Vagina (tissue), 2 donors: ENCODE results near the gene TM9SF2. TPM values are rescaled to one million over a fixed set of nuclear protein-coding genes. Genes with fewer than 3 reads are reported as not detected.

Experiments
- DNase-seq, 2 donors: peaks; one replicate each; pipeline ENCODE4 v3.0.0-alpha.2; 2017; ENCODE audit errors: extremely low spot score in 2 of 2
- H3K27ac ChIP-seq: fragments of 200-600 bp; sonication (generic); one replicate; pipeline ENCODE4 v1.5.1; 2019
- H3K27me3 ChIP-seq: fragments of 200-600 bp; sonication (generic); one replicate; pipeline ENCODE4 v1.5.1; 2019
- H3K36me3 ChIP-seq, 2 donors: fragments of 200-600 bp; sonication (generic); one replicate each; pipeline ENCODE4 v1.5.1; 2017 to 2019
- H3K4me1 ChIP-seq: fragments of 200-600 bp; sonication (generic); one replicate; pipeline ENCODE4 v1.5.1; 2019
- H3K4me3 ChIP-seq, 2 donors: fragments of 200-600 bp; sonication (generic); 1 replicate in 1 of 2; 2 replicates in 1 of 2; pipeline ENCODE4 v1.5.1; 2016 to 2019
- H3K9me3 ChIP-seq: fragments of 200-600 bp; sonication (generic); one replicate; pipeline ENCODE4 v1.5.1; 2019
- CTCF ChIP-seq, 3 experiments: fragments of 450-650 bp in 2 of 3; fragments of 200-600 bp in 1 of 3; sonication (generic) in 1 of 3; IDR thresholded peaks; one replicate each; pipeline ENCODE4 v1.5.1; 2017 to 2019; ENCODE audit warnings: antibody characterized with exemption in 3 of 3, mild to moderate bottlenecking in 2 of 3, moderate library complexity in 2 of 3
- POLR2A ChIP-seq, 2 donors: fragments of 450-650 bp; IDR thresholded peaks; one replicate each; pipeline ENCODE4 v1.6.1; 2017; ENCODE audit warnings: antibody characterized with exemption in 2 of 2, mild to moderate bottlenecking in 2 of 2, moderate library complexity in 2 of 2
- POLR2AphosphoS5 ChIP-seq, 2 donors: sonication (generic); formaldehyde crosslinking; IDR thresholded peaks; one replicate each; pipeline ENCODE4 v1.9.0; 2017; ENCODE audit warnings: antibody characterized with exemption in 2 of 2, mild to moderate bottlenecking in 2 of 2, low read depth in 1 of 2; ENCODE audit not compliant: insufficient read depth in 1 of 2
- intact Hi-C: fragments of 100-400 bp; cut with DNase I; formaldehyde crosslinking; loops from one replicate; pipeline ENCODE4 v1.15.1; 2023
- total RNA-seq: library from RNA; depleted of rRNA; stranded (reverse); fragments of >200 nt; gene quantifications from one replicate; pipeline ENCODE4 v1.2.3, GENCODE V29; 2016

The TM9SF2 gene
- total RNA-seq, 1 donor from 2014 or later, result 59.2 TPM

- TF ChIP-seq CTCF (IDR thresholded peaks at IDR 0.05) (no peak), POLR2AphosphoS5 (IDR thresholded peaks at IDR 0.05; ENCODE audit: insufficient read depth in 1 of 2, low read depth in 1 of 2) (no peak), POLR2A (IDR thresholded peaks at IDR 0.05) (no peak)
- intact Hi-C loops, result no loop called here
Measured at GRCh38 chr13:99517984-99518383, 16.7 kb downstream of the TM9SF2 start.

GRCh38 chr13:99522298-99522697 lies 21.0 kb downstream of the TM9SF2 start:
- no peak overlapping the region for H3K27ac ChIP-seq
- H3K9me3 ChIP-seq, result no peaks in the 10 kb centered on the region
- H3K27me3 ChIP-seq, result no peaks in the 10 kb centered on the region
- intact Hi-C loops, result no loop called here
- H3K4me3 ChIP-seq, result no peak overlapping the region
- H3K4me1 ChIP-seq, result peaks cover 2% of the 10 kb centered on the region
- H3K36me3 ChIP-seq, result peaks cover 0 to 40% of the 10 kb centered on the region in 2 donors
- TF ChIP-seq CTCF (IDR thresholded peaks at IDR 0.05) (no peak), POLR2A (IDR thresholded peaks at IDR 0.05) (no peak), POLR2AphosphoS5 (IDR thresholded peaks at IDR 0.05; ENCODE audit: insufficient read depth in 1 of 2, low read depth in 1 of 2) (no peak)
- no peak for DNase-seq

More at GRCh38 chr13:99517984-99518383, 16.7 kb downstream of the TM9SF2 start:
- no peak for DNase-seq
- no peak overlapping the region for H3K27ac ChIP-seq
- H3K4me3 ChIP-seq, result no peak overlapping the region
- H3K4me1 ChIP-seq, result peaks cover 23% of the 10 kb centered on the region
- peaks cover 0 to 40% of the 10 kb centered on the region in 2 donors for H3K36me3 ChIP-seq
- no peaks in the 10 kb centered on the region for H3K27me3 ChIP-seq
- no peaks in the 10 kb centered on the region for H3K9me3 ChIP-seq

- H3K4me3 ChIP-seq, result no peak overlapping the region
- no peak overlapping the region for H3K27ac ChIP-seq
- intact Hi-C loops, result no loop called here
- no peaks in the 10 kb centered on the region for H3K9me3 ChIP-seq
- TF ChIP-seq POLR2A (IDR thresholded peaks at IDR 0.05) (no peak), CTCF (IDR thresholded peaks at IDR 0.05) (no peak), POLR2AphosphoS5 (IDR thresholded peaks at IDR 0.05; ENCODE audit: insufficient read depth in 1 of 2, low read depth in 1 of 2) (no peak)
- peaks cover 0 to 34% of the 10 kb centered on the region in 2 donors for H3K36me3 ChIP-seq
- H3K27me3 ChIP-seq, result no peaks in the 10 kb centered on the region
- no peaks in the 10 kb centered on the region for H3K4me1 ChIP-seq
- no peak for DNase-seq
Measured at GRCh38 chr13:99523838-99524237, 22.6 kb downstream of the TM9SF2 start.

- Histone ChIP-seq H3K27ac (no peak overlapping the region), H3K9me3 (no peaks in the 10 kb centered on the region), H3K27me3 (no peaks in the 10 kb centered on the region), H3K4me3 (no peak overlapping the region), H3K36me3 (peaks cover 0 to 18% of the 10 kb centered on the region in 2 donors), H3K4me1 (no peaks in the 10 kb centered on the region)
- TF ChIP-seq POLR2AphosphoS5 (IDR thresholded peaks at IDR 0.05; ENCODE audit: insufficient read depth in 1 of 2, low read depth in 1 of 2) (no peak), POLR2A (IDR thresholded peaks at IDR 0.05) (no peak), CTCF (IDR thresholded peaks at IDR 0.05) (no peak)
- intact Hi-C loops, result no loop called here
- no peak for DNase-seq
Measured at GRCh38 chr13:99525967-99526366, 24.7 kb downstream of the TM9SF2 start.

GRCh38 chr13:99526549-99526948 lies 25.3 kb downstream of the TM9SF2 start:
- peaks cover 0 to 14% of the 10 kb centered on the region in 2 donors for H3K36me3 ChIP-seq
- no peak overlapping the region for H3K4me3 ChIP-seq
- DNase-seq, result no peak
- no peaks in the 10 kb centered on the region for H3K9me3 ChIP-seq
- intact Hi-C loops, result no loop called here
- H3K27ac ChIP-seq, result no peak overlapping the region
- no peak for TF ChIP-seq POLR2AphosphoS5 (IDR thresholded peaks at IDR 0.05; ENCODE audit: insufficient read depth in 1 of 2, low read depth in 1 of 2)
- TF ChIP-seq CTCF (IDR thresholded peaks at IDR 0.05), result no peak
- TF ChIP-seq POLR2A (IDR thresholded peaks at IDR 0.05), result no peak
- no peaks in the 10 kb centered on the region for H3K27me3 ChIP-seq
- H3K4me1 ChIP-seq, result no peaks in the 10 kb centered on the region
